ENCODE data around the gene NID2.

The NID2 gene

DNA sequence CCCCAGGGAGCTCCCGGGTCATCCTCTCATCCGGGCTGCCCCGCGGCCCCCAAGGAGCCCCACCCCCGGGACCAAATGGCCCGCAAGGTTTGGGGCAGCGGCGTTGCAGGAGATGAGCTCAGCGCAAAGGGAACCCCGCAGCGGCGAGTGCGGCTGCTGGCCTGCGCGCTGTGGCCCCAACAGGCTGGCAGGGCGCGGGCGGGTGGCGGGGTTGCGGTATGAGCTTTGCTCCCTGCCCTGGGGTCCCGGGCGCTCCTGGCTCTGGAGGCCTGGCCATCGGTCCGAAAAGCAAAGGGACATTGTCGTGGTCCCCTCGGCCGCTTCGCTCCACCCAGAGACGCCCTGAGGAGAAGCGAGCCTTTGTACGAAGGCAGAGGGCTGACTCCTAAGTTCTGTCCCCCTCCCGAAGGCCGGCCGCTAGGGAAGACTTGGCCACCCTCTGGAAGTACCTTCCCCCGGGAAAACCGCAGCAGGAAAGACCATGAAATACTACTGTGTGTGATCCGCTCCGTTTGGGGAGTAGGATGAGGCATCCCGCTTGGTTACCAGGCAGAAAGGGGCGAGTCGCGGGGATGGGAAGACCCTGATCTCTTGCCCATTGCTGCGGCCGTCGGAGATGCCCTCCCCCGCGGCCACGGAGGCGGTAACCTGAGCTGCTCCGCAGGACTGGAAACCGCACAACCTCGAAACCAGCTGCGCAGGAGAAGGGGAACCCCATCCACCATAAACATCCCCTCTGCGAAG, 620 bp upstream of the NID2 start:
- Histone ChIP-seq H3K4me1 (ENCODE audit: control insufficient read depth in 1 of 2, insufficient read depth in 1 of 2, low read depth in 1 of 2, low read length in 1 of 2) (peaks cover 9 to 21% of the 10 kb centered on the region in 2 experiments), H3K36me3 (no peaks in the 10 kb centered on the region), H3K4me3 (ENCODE audit: low read depth in 1 of 2, low read length in 1 of 2) (no peak overlapping the region), H3K27me3 (peaks cover 84% of the 10 kb centered on the region), H3K27ac (no peak overlapping the region), H3K9me3 (no peaks in the 10 kb centered on the region)
- TF ChIP-seq, protein P1, sequence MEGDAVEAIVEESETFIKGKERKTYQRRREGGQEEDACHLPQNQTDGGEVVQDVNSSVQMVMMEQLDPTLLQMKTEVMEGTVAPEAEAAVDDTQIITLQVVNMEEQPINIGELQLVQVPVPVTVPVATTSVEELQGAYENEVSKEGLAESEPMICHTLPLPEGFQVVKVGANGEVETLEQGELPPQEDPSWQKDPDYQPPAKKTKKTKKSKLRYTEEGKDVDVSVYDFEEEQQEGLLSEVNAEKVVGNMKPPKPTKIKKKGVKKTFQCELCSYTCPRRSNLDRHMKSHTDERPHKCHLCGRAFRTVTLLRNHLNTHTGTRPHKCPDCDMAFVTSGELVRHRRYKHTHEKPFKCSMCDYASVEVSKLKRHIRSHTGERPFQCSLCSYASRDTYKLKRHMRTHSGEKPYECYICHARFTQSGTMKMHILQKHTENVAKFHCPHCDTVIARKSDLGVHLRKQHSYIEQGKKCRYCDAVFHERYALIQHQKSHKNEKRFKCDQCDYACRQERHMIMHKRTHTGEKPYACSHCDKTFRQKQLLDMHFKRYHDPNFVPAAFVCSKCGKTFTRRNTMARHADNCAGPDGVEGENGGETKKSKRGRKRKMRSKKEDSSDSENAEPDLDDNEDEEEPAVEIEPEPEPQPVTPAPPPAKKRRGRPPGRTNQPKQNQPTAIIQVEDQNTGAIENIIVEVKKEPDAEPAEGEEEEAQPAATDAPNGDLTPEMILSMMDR (IDR thresholded peaks at IDR 0.05), result no peak

DNA sequence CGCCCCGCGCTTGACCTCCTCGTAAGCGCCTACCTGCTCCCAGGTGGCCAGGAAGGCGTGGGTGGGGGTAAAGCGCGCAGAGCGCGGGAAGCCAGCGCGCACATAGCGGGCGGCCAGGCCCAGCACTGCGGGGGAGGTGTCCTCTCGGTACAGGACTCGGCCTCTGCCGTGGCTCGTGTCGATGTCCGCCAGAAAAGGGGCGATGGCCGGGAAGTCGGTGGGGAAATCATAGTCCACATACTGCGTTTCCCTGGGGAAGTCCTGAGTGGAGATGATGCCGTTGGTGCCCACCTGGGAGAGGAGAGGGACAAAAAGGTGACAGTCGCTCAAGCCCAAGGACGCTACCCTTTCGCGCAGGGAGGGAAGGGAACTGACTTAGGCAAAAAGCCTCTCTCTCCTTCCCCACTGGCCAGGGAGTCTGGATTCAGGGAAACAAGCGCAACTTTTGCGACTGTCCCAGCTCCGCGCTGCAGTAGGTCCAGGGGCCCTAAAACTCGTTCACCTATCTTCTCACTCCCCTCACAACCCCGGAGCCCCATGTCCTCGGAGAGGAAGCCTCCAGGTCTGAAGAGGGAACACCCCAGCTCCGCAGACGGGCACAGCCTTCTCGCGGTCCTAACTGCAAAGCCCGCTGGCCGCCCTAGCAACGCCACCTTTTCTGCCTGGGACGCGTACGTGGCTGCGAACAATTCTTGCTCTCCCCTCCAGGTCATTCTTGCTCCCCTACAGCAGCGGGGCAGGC, 815 bp downstream of the NID2 start:
- no peaks in the 10 kb centered on the region for H3K9me3 ChIP-seq
- H3K27me3 ChIP-seq, result peaks cover 93% of the 10 kb centered on the region
- TF ChIP-seq, protein P1 (IDR thresholded peaks at IDR 0.05), result no peak
- no peaks in the 10 kb centered on the region for H3K36me3 ChIP-seq
- peaks cover 9 to 21% of the 10 kb centered on the region in 2 experiments for H3K4me1 ChIP-seq (ENCODE audit: control insufficient read depth in 1 of 2, insufficient read depth in 1 of 2, low read depth in 1 of 2, low read length in 1 of 2)
- H3K4me3 ChIP-seq (ENCODE audit: low read depth in 1 of 2, low read length in 1 of 2), result no peak overlapping the region
- no peak overlapping the region for H3K27ac ChIP-seq

DNA sequence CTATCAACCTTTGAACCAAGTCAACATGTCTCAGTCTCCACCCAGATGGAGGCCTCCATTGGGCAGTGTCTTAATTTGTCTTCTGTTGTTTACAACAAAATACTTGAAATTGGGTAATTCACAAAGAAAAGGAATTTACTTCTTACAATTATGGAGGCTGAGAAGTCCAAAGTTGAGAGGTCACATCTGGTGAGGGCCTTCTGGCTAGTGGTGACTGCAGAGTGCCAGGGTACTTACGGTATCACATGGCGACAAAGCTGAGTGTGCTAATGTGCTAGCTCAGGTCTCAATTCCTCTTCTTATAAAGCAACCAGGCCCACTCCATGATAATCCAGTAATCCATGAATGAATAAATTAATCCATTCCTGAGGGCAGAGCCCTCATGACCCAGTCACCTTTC, 4.7 kb downstream of the NID2 start:
- Histone ChIP-seq H3K4me1 (ENCODE audit: control insufficient read depth in 1 of 2, insufficient read depth in 1 of 2, low read depth in 1 of 2, low read length in 1 of 2) (peaks cover 7 to 15% of the 10 kb centered on the region in 2 experiments), H3K36me3 (no peaks in the 10 kb centered on the region), H3K27me3 (peaks cover 90% of the 10 kb centered on the region), H3K9me3 (no peaks in the 10 kb centered on the region), H3K27ac (no peak overlapping the region), H3K4me3 (ENCODE audit: low read depth in 1 of 2, low read length in 1 of 2) (no peak overlapping the region)
- TF ChIP-seq, protein P1 (IDR thresholded peaks at IDR 0.05), result no peak

DNA sequence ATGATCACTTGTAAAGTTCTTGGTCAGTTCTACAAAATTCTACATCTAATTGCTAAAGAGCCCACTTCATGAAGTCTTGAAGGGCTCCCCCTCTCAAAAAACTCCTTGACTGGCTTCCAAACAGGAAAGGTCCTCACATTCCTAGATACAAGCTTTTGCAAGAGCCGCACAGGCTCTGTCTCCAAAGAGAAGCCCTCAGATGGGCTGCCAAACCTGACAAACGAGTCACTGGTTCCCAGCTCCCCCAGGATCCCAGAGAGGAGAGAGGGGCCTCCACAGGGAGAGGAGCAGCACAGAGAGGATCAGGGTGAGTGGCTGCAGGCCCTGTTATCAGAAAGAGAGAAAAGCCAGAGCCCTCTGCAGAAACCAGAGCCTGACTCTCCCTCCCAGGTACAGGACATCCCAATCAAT, 5.8 kb downstream of the NID2 start:
- Histone ChIP-seq H3K27ac (no peak overlapping the region), H3K4me1 (ENCODE audit: control insufficient read depth in 1 of 2, insufficient read depth in 1 of 2, low read depth in 1 of 2, low read length in 1 of 2) (peaks cover 0 to 4% of the 10 kb centered on the region in 2 experiments), H3K4me3 (ENCODE audit: low read depth in 1 of 2, low read length in 1 of 2) (no peak overlapping the region), H3K9me3 (no peaks in the 10 kb centered on the region), H3K36me3 (no peaks in the 10 kb centered on the region), H3K27me3 (peaks cover 90% of the 10 kb centered on the region)
- TF ChIP-seq, protein P1 (IDR thresholded peaks at IDR 0.05), result no peak

DNA sequence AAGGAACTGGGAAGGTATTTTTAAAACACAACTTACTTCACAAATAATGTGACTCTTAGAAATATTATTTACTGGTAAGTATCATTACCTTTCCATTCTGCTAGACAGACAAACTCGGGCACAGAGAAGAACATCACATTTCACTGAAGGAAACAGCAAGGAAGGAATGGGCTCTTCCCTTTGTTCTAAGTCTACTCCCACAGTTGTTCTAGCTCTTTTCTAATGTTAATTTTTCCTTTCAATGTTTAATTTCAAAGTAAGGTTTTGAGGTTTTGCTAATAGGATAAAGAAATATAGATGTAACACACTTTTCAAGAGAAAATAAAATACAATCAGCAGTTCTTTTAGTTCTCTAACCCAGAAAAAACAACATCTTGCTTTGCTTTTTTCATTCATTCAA, 7.0 kb downstream of the NID2 start:
- TF ChIP-seq, protein P1 (IDR thresholded peaks at IDR 0.05), result no peak
- no peak overlapping the region for H3K27ac ChIP-seq
- no peak overlapping the region for H3K4me3 ChIP-seq (ENCODE audit: low read depth in 1 of 2, low read length in 1 of 2)
- H3K36me3 ChIP-seq, result no peaks in the 10 kb centered on the region
- no peaks in the 10 kb centered on the region for H3K4me1 ChIP-seq (ENCODE audit: control insufficient read depth in 1 of 2, insufficient read depth in 1 of 2, low read depth in 1 of 2, low read length in 1 of 2)
- no peaks in the 10 kb centered on the region for H3K9me3 ChIP-seq
- H3K27me3 ChIP-seq, result peaks cover 81% of the 10 kb centered on the region
